GM18907 (cell line): Measurements from ENCODE around the gene SS18L1.

Experiments used
- ATAC-seq: cut with Tn5 transposase; IDR thresholded peaks from one replicate; pipeline ENCODE4 v1.9.1; 2021; ENCODE audit warnings: mild to moderate bottlenecking, moderate library complexity; ENCODE audit not compliant: unreplicated experiment

SS18L1 gene

GRCh38 chr20:62191781-62192559, 48.4 kb downstream of the SS18L1 start:
- no peak for ATAC-seq

GRCh38 chr20:62192635-62193034, 49.1 kb downstream of the SS18L1 start:
- ATAC-seq: no peak

GRCh38 chr20:62193079-62194025, 49.8 kb downstream of the SS18L1 start:
- ATAC-seq: no peak

GRCh38 chr20:62195075-62195405, 51.5 kb downstream of the SS18L1 start:
- no peak for ATAC-seq

- no peak for ATAC-seq
Measured at GRCh38 chr20:62195736-62196135, 52.2 kb downstream of the SS18L1 start.

- no peak for ATAC-seq
Measured at GRCh38 chr20:62196286-62196685, 52.7 kb downstream of the SS18L1 start.

GRCh38 chr20:62197311-62197710, 53.7 kb downstream of the SS18L1 start:
- ATAC-seq: no peak

GRCh38 chr20:62197801-62198200, 54.2 kb downstream of the SS18L1 start:
- no peak for ATAC-seq

- ATAC-seq: no peak
Measured at GRCh38 chr20:62198496-62198895, 54.9 kb downstream of the SS18L1 start.

GRCh38 chr20:62198931-62199330, 55.4 kb downstream of the SS18L1 start:
- no peak for ATAC-seq

GRCh38 chr20:62200491-62201172, 57.1 kb downstream of the SS18L1 start:
- no peak for ATAC-seq

GRCh38 chr20:62201173-62202082, 57.9 kb downstream of the SS18L1 start:
- ATAC-seq: peak; percentile 62

GRCh38 chr20:62202083-62202395, 58.5 kb downstream of the SS18L1 start:
- ATAC-seq: no peak

- ATAC-seq: no peak
Measured at GRCh38 chr20:62202676-62203377, 59.3 kb downstream of the SS18L1 start.

- no peak for ATAC-seq
Measured at GRCh38 chr20:62203378-62204030, 59.9 kb downstream of the SS18L1 start.

GRCh38 chr20:62205618-62206387, 62.2 kb downstream of the SS18L1 start:
- ATAC-seq: no peak

- ATAC-seq: no peak
Measured at GRCh38 chr20:62206388-62206775, 62.8 kb downstream of the SS18L1 start.

- no peak for ATAC-seq
Measured at GRCh38 chr20:62208061-62208794, 64.7 kb downstream of the SS18L1 start.
